ENCODE data around the gene GRAP2.

The GRAP2 gene

GRCh38 chr22:40014667-40015248, 113.9 kb downstream of the GRAP2 start:
- no peak for DNase-seq (ENCODE audit: low read depth)

- DNase-seq (ENCODE audit: low read depth) = no peak
These were observed 114.6 kb downstream of the GRAP2 start for GRCh38 chr22:40015358-40015976.

GRCh38 chr22:40018051-40018450, 117.2 kb downstream of the GRAP2 start:
- no peak for DNase-seq (ENCODE audit: low read depth)

- no peak for DNase-seq (ENCODE audit: low read depth)
These were observed 118.2 kb downstream of the GRAP2 start for GRCh38 chr22:40019100-40019499.

- no peak for DNase-seq (ENCODE audit: low read depth)
These were observed 120.1 kb downstream of the GRAP2 start for GRCh38 chr22:40020956-40021355.

GRCh38 chr22:40021401-40022000, 120.6 kb downstream of the GRAP2 start:
- DNase-seq (ENCODE audit: low read depth) = no peak

GRCh38 chr22:40022536-40023240, 121.8 kb downstream of the GRAP2 start:
- DNase-seq (ENCODE audit: low read depth) = no peak

Data from activated T-cell treated with anti-CD3 and anti-CD28 coated beads for 24 hours (primary cell).